Activated T-cell treated with anti-CD3 and anti-CD28 coated beads, Interleukin-2, amount 50 U/mL, for 24 hours (primary cell): Measurements from ENCODE around the gene EIF4E.
A peak's percentile ranks its signal among the peaks of the same experiment; 100 is the strongest.
"Not testable (repeated sequence)": the region's sequence is repeated elsewhere in the genome, so short reads cannot be mapped to it uniquely, and the experiment has no call there.

Source experiments
- DNase-seq: peaks from one replicate; pipeline ENCODE4 v3.0.0-alpha.2; 2020
- H3K27ac Mint-ChIP-seq: 2 replicates; pipeline ENCODE4 v1.8.0; 2020; ENCODE audit warnings: mild to moderate bottlenecking, mixed read lengths
- H3K27me3 Mint-ChIP-seq: 2 replicates; pipeline ENCODE4 v1.8.0; 2020; ENCODE audit warnings: mixed read lengths
- H3K36me3 Mint-ChIP-seq: 2 replicates; pipeline ENCODE4 v1.8.0; 2020; ENCODE audit warnings: low read depth, mixed read lengths
- H3K4me1 Mint-ChIP-seq: 2 replicates; pipeline ENCODE4 v1.8.0; 2020; ENCODE audit warnings: low read depth, mixed read lengths
- H3K4me3 Mint-ChIP-seq: 2 replicates; pipeline ENCODE4 v1.8.0; 2020; ENCODE audit warnings: mild to moderate bottlenecking, moderate library complexity, mixed read lengths
- H3K9me3 Mint-ChIP-seq: 2 replicates; pipeline ENCODE4 v1.8.0; 2020; ENCODE audit warnings: mixed read lengths

The EIF4E gene

DNA sequence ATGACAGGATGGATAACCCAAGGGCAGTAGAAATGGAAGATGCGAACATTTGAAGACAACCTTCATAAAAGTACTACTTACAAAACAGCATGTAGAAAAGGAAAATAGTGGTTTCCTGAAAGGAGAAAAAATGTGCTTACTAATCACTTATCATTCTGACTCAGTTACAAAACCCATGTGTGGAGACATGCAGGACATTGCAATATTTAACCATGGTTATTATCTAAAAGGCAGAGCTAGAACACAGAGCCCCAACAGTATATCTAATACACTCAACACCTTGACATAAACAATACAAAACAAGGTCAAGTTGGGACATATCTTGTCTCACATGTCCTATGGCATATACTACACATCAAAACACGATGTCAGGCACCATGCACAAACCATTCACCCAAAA is 55.9 kb downstream of the EIF4E start:
- H3K4me1 Mint-ChIP-seq: peaks cover 13% of the 10 kb centered on the region
- no peak for DNase-seq
- no peaks in the 10 kb centered on the region for H3K27me3 Mint-ChIP-seq
- peaks cover 2% of the 10 kb centered on the region for H3K9me3 Mint-ChIP-seq
- no peak overlapping the region for H3K4me3 Mint-ChIP-seq
- peaks cover 31% of the 10 kb centered on the region for H3K36me3 Mint-ChIP-seq
- H3K27ac Mint-ChIP-seq: no peak overlapping the region

DNA sequence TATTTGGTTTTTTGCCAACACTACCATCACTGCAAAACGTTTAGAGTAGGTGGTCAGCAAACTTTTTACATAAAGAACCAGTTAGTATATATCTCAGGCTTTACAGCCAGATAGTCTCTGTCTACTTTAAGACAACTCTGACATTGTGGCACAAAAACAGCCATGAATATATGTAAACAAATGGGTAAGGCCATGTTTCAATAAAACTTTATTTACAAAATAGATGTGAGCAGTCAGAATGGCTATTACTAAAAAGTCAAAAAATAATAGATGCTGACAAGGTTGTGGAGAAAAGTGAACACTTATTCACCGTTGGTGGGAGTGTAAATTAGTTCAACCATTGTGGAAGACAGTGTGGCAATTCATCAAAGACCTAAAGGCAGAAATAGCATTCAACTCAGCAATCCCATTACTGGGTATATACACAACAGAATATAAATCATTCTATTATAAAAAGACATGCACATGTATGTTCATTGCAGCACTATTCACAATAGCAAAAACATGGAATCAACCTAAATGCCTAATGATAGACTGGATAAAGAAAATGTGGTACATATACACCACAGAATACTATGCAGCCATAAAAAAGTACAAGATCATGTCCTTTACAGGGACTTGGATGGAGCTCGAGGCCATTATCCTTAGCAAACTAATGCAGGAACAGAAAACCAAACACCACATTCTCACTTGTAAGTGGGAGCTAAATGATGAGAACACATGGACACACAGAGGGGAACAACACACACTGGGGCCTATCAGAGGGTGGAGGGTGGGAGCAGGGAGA is 56.6 kb downstream of the EIF4E start:
- not testable (repeated sequence) for H3K27me3 Mint-ChIP-seq, H3K4me3 Mint-ChIP-seq, DNase-seq, H3K9me3 Mint-ChIP-seq
- Mint-ChIP-seq H3K27ac (peak overlapping the region; percentile 5), H3K36me3 (peaks cover 24% of the 10 kb centered on the region), H3K4me1 (peaks cover 13% of the 10 kb centered on the region)

DNA sequence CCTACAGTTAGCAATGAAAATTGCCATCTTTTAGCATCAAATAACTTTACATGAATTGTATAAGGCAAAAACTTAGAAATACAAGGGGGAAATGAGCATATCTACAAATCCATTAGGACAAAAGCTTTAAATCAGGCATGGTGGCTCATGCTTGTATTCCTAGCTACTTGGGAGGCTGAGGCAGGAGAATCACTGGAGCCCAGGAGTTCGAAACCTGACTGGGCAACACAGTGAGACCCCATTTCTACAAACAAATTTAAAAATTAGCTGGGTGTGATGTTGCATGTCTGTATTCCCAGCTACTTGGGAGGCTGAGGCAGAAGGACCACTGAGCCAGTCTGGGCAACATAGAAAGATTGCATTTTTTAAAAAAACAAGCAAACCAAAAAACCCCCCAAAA is 61.3 kb downstream of the EIF4E start:
- no peak for DNase-seq
- Mint-ChIP-seq H3K4me3 (no peak overlapping the region), H3K27ac (no peak overlapping the region)

DNA sequence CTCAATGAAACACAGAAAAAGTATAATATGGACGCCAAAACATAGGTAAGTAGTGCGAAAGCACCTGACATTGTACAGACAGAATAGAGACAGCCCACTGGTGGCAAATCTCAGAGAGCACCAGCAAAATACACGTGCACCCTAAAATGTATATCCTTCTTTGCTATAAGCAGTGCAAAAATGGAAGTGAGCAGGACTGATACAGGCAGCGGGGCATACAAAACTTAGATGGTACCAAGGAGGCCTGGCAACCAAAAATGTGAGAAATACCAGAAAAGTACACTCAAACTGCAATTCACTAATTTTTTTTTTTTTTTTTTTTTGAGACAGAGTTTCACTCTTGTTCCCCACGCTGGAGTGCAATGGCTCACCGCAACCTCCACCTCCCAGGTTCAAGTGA is 63.9 kb downstream of the EIF4E start:
- Mint-ChIP-seq H3K4me1 (peaks cover 10% of the 10 kb centered on the region), H3K9me3 (no peaks in the 10 kb centered on the region), H3K27ac (peak overlapping the region; percentile 39), H3K36me3 (no peaks in the 10 kb centered on the region), H3K4me3 (no peak overlapping the region), H3K27me3 (no peaks in the 10 kb centered on the region)
- no peak for DNase-seq

More for the DNA sequence above, 61.3 kb downstream of the EIF4E start:
- H3K27me3 Mint-ChIP-seq: no peaks in the 10 kb centered on the region
- H3K4me1 Mint-ChIP-seq: peaks cover 14% of the 10 kb centered on the region
- no peaks in the 10 kb centered on the region for H3K36me3 Mint-ChIP-seq
- no peaks in the 10 kb centered on the region for H3K9me3 Mint-ChIP-seq

DNA sequence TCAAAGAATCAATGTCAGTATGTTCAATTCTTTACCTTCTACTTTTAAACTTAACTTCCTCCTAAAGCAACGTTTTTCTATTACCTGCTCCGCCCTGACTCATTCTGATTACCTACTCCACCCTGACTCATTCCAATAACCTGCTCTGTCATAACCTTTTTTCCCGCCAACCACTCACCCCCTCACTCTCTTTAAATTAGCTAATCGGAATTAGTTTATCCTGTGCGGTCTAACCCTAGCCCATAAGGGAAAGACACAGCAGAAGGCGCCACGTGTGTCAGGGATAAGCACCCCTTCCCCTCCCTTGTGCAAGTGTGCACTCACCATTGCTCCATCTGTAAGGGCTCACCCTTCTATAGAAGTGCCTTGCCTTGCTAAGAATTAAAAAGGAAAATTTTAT is 64.4 kb downstream of the EIF4E start:
- no peak for DNase-seq
- H3K36me3 Mint-ChIP-seq: no peaks in the 10 kb centered on the region
- no peaks in the 10 kb centered on the region for H3K27me3 Mint-ChIP-seq
- peaks cover 10% of the 10 kb centered on the region for H3K4me1 Mint-ChIP-seq
- H3K4me3 Mint-ChIP-seq: no peak overlapping the region
- peak overlapping the region; percentile 39 for H3K27ac Mint-ChIP-seq
- H3K9me3 Mint-ChIP-seq: no peaks in the 10 kb centered on the region

DNA sequence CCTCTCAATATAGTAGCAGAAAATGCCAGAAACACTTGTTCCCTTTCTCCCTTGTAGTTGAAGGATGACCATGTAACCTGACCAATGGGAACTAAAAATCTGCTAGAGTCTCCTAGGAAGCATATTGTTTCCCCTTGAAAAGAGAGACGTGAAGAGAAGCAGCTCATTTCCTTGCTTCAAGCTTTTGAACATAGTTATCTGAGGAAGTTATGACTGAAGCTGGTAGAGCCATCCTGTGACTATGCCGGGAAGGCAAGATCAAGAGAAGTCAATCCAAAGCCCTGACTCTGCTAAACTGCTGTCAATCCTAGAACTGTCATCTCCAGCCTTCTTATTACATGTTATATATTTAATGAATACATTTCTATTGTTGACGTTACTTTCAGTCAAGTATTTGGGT is 66.6 kb downstream of the EIF4E start:
- H3K4me1 Mint-ChIP-seq: peaks cover 10% of the 10 kb centered on the region
- no peaks in the 10 kb centered on the region for H3K27me3 Mint-ChIP-seq
- no peaks in the 10 kb centered on the region for H3K36me3 Mint-ChIP-seq
- H3K9me3 Mint-ChIP-seq: no peaks in the 10 kb centered on the region
- no peak overlapping the region for H3K4me3 Mint-ChIP-seq
- DNase-seq: no peak
- no peak overlapping the region for H3K27ac Mint-ChIP-seq

DNA sequence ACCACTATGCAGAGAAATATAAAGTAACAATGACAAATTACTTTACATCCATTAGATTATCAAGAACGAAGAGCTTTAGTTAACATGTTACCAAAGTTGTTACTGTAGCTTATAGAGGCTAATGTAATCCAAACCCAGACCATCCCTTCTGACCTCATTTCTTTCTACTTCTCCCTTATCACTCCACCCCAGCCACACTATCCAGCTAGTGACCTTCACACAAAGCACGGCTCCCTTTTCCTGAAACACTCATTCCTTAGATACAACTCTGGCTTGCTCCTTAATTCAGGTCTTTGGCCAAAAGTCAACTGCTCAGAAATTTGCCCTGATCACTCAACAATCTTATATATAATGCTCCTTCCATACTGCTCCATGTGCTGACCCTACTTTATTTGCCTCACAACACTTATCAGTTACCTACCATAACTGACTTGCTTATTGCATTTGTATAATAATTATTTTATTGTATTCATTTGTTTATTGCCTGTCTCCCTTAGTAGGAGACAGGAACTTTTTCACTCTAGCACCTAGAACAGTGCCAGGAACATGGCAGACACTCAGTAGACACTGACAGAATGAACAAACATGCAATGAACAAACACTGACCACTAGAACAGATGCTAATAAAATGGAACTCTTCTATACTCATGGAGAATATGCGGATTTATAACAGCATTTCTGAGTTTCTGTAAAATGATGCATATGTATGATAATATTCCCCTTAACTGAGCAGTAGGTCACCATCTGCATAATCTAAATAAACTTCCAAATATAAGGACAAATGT is 67.6 kb downstream of the EIF4E start:
- Mint-ChIP-seq H3K27ac (no peak overlapping the region), H3K4me1 (peaks cover 10% of the 10 kb centered on the region), H3K27me3 (no peaks in the 10 kb centered on the region)

DNA sequence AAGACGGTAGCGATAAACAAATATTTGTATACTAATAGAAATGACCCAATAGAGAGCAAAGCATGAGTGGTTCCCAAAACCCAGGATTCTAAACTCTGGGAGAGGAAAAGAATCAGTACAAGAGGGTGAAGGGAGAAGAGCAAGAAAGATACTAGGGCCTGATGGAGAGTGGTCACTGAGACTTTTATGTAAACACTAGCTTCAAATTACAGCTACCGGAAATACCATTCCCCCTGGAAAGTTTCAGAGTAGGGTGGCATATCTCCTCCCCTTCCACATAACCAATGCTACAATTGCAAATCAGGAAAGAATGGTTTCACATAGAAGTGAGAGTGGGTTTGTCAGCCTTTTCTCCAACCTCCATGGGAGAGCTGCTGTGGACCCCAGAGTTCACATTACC is 77.1 kb downstream of the EIF4E start:
- Mint-ChIP-seq H3K27ac (no peak overlapping the region), H3K27me3 (peaks cover 7% of the 10 kb centered on the region), H3K4me3 (no peak overlapping the region), H3K9me3 (no peaks in the 10 kb centered on the region), H3K4me1 (no peaks in the 10 kb centered on the region), H3K36me3 (no peaks in the 10 kb centered on the region)
- no peak for DNase-seq

More for the DNA sequence above, 67.6 kb downstream of the EIF4E start:
- no peaks in the 10 kb centered on the region for H3K9me3 Mint-ChIP-seq
- H3K36me3 Mint-ChIP-seq: no peaks in the 10 kb centered on the region
- no peak for DNase-seq
- no peak overlapping the region for H3K4me3 Mint-ChIP-seq

DNA sequence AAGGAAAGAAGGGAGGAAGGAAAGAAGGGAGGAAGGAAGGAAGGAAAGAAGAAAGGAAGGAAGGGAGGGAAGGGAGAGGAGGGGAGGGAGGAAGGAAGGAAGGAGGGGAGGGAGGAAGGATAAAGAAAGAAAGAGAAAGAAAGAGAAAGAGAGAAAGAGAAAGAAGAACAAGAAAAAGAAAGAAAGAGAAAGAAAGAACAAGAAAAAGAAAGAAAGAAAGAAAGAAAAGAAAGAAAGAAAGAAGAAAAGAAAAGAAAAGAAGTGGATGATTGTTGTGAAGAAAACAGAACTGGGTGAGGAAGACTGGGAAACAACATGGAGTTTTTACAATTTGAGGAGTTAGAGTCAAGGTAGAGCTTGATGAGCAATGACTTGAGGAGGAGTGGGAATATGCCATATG is 78.0 kb downstream of the EIF4E start:
- H3K27ac Mint-ChIP-seq: no peak overlapping the region
- H3K9me3 Mint-ChIP-seq: peaks cover 5% of the 10 kb centered on the region

DNA sequence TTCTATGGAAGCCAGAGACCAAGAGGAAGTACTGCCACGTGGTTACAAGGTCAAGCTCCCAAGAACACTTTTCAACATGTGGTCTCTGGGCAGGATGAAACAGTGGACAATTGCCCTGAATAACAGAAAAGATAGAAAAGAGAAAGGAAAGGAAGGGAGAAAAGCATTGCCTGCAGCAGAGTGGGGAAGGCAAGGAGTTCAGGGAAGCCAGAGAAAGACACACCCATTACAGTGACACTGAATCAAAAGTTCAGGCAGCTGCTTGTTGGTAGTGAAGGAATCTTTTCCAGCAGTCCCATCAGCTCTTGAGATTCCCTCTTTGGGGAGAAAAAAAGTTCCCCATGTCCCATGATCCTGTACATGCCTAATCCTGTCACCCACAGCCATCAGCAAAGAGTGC is 80.5 kb downstream of the EIF4E start:
- Mint-ChIP-seq H3K36me3 (peaks cover 4% of the 10 kb centered on the region), H3K27me3 (peaks cover 3% of the 10 kb centered on the region), H3K27ac (no peak overlapping the region), H3K9me3 (peaks cover 11% of the 10 kb centered on the region), H3K4me1 (no peaks in the 10 kb centered on the region), H3K4me3 (no peak overlapping the region)
- DNase-seq: no peak

More for the DNA sequence above, 78.0 kb downstream of the EIF4E start:
- H3K4me3 Mint-ChIP-seq: no peak overlapping the region
- H3K27me3 Mint-ChIP-seq: peaks cover 7% of the 10 kb centered on the region
- H3K4me1 Mint-ChIP-seq: no peaks in the 10 kb centered on the region
- peaks cover 4% of the 10 kb centered on the region for H3K36me3 Mint-ChIP-seq
- DNase-seq: no peak

DNA sequence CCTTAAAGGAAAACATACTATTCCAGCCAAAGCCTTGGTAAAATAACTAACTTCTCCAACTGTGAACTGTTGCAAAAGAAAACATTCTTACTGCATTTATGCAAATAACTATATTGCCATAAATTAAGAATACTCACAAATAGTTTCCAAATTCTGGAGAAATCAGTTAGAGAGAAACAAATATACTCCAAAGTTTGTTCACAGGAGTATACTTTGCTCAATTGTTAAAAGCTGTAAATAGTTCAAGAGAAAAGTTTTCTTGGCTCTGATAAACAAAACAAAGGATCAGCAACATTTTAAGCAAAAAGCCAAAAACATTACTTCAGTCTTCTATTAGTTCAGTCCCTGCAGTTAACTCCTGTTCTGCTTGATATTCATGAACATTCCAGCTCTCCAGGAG is 83.0 kb downstream of the EIF4E start:
- no peak for DNase-seq
- no peak overlapping the region for H3K27ac Mint-ChIP-seq
- no peaks in the 10 kb centered on the region for H3K4me1 Mint-ChIP-seq
- H3K4me3 Mint-ChIP-seq: no peak overlapping the region
- H3K27me3 Mint-ChIP-seq: no peaks in the 10 kb centered on the region
- H3K36me3 Mint-ChIP-seq: peaks cover 4% of the 10 kb centered on the region
- peaks cover 17% of the 10 kb centered on the region for H3K9me3 Mint-ChIP-seq

DNA sequence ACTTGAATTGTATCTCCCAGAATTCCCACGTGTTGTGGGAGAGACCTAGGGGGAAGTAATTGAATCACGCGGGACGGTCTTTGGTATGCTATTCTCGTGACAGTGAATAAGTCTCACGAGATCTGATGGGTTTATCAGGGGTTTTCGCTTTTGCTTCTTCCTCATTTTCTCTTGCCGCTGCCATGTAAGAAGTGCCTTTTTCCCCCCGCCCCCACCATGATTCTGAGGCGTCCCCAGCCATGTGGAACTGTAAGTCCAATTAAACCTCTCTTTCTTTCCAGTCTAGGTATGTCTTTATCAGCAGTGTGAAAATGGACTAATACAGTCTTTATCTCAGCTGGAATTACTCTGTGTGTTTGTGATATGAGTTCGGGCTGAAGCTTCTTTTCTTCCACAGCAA is 86.0 kb downstream of the EIF4E start:
- H3K27me3 Mint-ChIP-seq: not testable (repeated sequence)

DNA sequence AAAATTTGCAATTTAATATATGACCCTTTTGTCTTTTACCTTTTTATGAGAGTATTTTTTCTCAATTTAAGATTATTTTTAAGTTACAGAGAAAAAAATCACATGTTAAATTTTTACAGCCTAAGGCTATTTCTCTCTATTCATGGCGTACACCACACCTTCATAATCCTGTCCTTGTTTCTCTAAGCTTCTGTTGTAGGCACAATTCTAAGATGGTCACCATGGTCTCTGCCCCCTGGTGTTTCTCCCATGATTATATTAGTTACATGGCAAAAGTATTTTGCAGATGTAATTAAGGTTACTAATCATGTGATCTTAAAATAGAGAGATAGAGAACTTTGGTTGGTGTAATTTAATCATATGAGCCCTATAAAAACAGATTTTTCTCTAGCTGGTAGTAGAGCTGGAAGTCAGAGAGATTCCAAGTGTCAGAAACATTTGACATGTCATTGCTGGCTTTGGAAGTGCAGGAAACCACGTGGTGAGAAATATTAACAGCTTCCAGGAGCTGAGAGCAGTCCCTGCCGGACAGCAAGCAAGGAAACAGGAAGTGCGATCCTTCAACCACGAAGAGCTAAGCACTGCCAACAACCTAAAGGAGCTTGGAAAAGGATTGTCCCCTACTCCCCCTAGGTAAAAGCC is 89.8 kb downstream of the EIF4E start:
- DNase-seq: no peak
- Mint-ChIP-seq H3K9me3 (peaks cover 6% of the 10 kb centered on the region), H3K4me3 (no peak overlapping the region), H3K4me1 (no peaks in the 10 kb centered on the region), H3K36me3 (no peaks in the 10 kb centered on the region), H3K27me3 (no peaks in the 10 kb centered on the region), H3K27ac (no peak overlapping the region)

More for the DNA sequence above, 86.0 kb downstream of the EIF4E start:
- H3K36me3 Mint-ChIP-seq, H3K4me3 Mint-ChIP-seq, H3K4me1 Mint-ChIP-seq, H3K27ac Mint-ChIP-seq, DNase-seq: not testable (repeated sequence)
- peaks cover 17% of the 10 kb centered on the region for H3K9me3 Mint-ChIP-seq

DNA sequence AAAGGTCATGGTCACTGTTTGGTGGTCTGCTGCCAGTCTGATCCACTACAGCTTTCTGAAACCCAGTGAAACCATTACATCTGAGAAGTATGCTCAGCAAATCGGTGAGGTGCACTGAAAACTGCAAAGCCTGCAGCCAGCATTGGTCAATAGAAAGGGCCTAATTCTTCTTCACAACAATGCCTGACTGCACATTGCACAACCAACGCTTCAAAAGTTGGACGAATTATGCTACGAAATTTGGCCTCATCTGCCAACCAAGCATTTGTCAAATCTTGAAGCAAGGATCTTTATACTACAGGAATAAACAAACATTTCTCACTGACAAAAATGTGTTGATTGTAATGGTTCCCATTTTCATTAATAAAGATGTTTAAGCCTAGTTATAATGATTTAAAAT is 90.4 kb downstream of the EIF4E start:
- Mint-ChIP-seq H3K4me1 (no peaks in the 10 kb centered on the region), H3K27ac (no peak overlapping the region), H3K4me3 (no peak overlapping the region), H3K9me3 (peaks cover 6% of the 10 kb centered on the region), H3K27me3 (no peaks in the 10 kb centered on the region), H3K36me3 (no peaks in the 10 kb centered on the region)
- DNase-seq: no peak

DNA sequence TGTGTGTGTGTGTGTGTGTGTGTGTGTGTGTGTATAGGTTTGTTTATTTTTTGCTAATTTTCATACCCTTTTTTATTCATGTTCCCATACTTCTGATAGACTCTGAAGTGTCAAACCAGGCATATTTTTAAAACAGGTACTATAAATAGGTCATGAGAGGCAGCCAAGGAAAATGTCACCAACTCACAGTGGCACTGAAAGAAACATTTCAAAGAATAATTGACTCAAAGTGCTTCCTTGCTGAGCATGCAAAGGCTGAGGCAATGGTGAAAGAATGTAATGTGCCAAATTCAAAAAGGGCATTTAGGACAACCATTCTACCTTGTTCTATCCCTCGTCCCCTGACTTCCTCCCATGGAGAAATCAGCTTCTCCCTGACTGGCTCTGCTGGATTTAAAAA is 95.5 kb downstream of the EIF4E start:
- no peak for DNase-seq
- H3K4me3 Mint-ChIP-seq: no peak overlapping the region
- H3K4me1 Mint-ChIP-seq: peaks cover 4% of the 10 kb centered on the region
- no peaks in the 10 kb centered on the region for H3K27me3 Mint-ChIP-seq
- no peak overlapping the region for H3K27ac Mint-ChIP-seq
- H3K9me3 Mint-ChIP-seq: no peaks in the 10 kb centered on the region
- no peaks in the 10 kb centered on the region for H3K36me3 Mint-ChIP-seq
